Parathyroid adenoma (tissue), 2 donors: ENCODE measurements around the gene MOB1B.

Source experiments
- H2AFZ ChIP-seq: fragments of 300-600 bp; sonication (generic); one replicate; pipeline ENCODE4 v1.7.0; 2017; ENCODE audit warnings: antibody characterized with exemption, mild to moderate bottlenecking
- H3K27ac ChIP-seq: fragments of 300-600 bp; sonication (generic); one replicate; pipeline ENCODE4 v1.7.0; 2017
- H3K27me3 ChIP-seq: fragments of 300-600 bp; sonication (generic); one replicate; pipeline ENCODE4 v1.7.0; 2017; ENCODE audit warnings: low read length; ENCODE audit not compliant: control insufficient read depth, insufficient read depth
- H3K36me3 ChIP-seq: fragments of 300-600 bp; sonication (generic); one replicate; pipeline ENCODE4 v1.7.0; 2017; ENCODE audit warnings: low read length; ENCODE audit not compliant: control insufficient read depth, insufficient read depth
- H3K4me1 ChIP-seq: fragments of 300-600 bp; sonication (generic); one replicate; pipeline ENCODE4 v1.7.0; 2017; ENCODE audit warnings: control low read depth
- H3K4me2 ChIP-seq: fragments of 300-600 bp; sonication (generic); one replicate; pipeline ENCODE4 v1.7.0; 2017; ENCODE audit warnings: low read length
- H3K4me3 ChIP-seq: fragments of 300-600 bp; sonication (generic); one replicate; pipeline ENCODE4 v1.7.0; 2017; ENCODE audit warnings: low read depth, low read length
- H3K79me2 ChIP-seq: fragments of 300-600 bp; sonication (generic); one replicate; pipeline ENCODE4 v1.7.0; 2017; ENCODE audit warnings: control low read depth
- H3K9ac ChIP-seq: fragments of 300-600 bp; sonication (generic); one replicate; pipeline ENCODE4 v1.7.0; 2017; ENCODE audit warnings: mild to moderate bottlenecking
- H3K9me3 ChIP-seq: fragments of 300-600 bp; sonication (generic); one replicate; pipeline ENCODE4 v1.7.0; 2017; ENCODE audit warnings: low read length; ENCODE audit not compliant: control insufficient read depth
- TF ChIP-seq, protein P1 (sequence below): fragments of 300-600 bp; sonication (generic); IDR thresholded peaks from one replicate; pipeline ENCODE4 v1.7.0; 2017; ENCODE audit warnings: antibody characterized with exemption, mild to moderate bottlenecking
- donor health status: primary hyperparathyroidism.

The MOB1B gene

DNA sequence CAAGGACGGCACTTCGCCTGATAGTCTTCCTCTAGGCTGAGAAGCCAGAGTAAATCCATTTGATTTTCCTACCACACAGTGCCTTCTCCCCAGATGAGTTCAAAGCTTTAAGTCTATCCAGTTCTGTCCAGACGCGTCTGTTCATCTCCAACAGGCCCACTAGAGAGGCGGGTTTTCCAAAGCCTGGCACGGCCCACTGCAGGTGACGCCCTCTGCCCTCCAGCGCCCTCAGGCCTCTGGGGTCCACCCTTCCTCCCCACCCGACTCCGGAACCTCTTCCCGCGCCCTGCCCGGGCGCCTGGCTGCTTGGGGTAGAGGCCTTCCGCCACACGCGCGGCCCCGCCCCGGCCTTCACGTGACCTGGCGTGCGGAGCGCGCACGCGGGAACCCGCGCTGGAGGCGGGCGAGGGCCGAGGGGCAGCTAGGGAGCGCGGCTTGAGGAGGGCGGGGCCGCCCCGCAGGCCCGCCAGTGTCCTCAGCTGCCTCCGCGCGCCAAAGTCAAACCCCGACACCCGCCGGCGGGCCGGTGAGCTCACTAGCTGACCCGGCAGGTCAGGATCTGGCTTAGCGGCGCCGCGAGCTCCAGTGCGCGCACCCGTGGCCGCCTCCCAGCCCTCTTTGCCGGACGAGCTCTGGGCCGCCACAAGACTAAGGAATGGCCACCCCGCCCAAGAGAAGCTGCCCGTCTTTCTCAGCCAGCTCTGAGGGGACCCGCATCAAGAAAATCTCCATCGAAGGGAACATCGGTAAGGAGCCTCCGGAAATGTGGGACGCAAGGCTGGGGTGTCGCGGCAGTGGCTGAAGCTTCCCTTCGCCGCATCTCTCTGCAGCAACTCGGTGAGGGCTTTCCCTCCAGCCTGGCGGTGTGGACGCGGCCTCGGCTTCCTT lies 91.3 kb downstream of the MOB1B start, which contains the start of gene DCK:
TSS of gene DCK (plus strand) at position 469 of the 888 bp plus-strand sequence. CDS start at position 656, 187 bp downstream.
- Histone ChIP-seq H3K79me2 (no peaks in the 10 kb centered on the region), H3K4me3 (peak within 1 kb of the TSS; percentile 82), H3K27ac (peak within 1 kb of the TSS; percentile 71), H3K27me3 (no peaks in the 10 kb centered on the region), H3K9me3 (no peaks in the 10 kb centered on the region), H3K4me2 (peak within 1 kb of the TSS; percentile 68), H2AFZ (peak within 1 kb of the TSS; percentile 92), H3K36me3 (no peaks in the 10 kb centered on the region), H3K4me1 (no peaks in the 10 kb centered on the region), H3K9ac (peak within 1 kb of the TSS; percentile 23)
- TF ChIP-seq, protein P1, sequence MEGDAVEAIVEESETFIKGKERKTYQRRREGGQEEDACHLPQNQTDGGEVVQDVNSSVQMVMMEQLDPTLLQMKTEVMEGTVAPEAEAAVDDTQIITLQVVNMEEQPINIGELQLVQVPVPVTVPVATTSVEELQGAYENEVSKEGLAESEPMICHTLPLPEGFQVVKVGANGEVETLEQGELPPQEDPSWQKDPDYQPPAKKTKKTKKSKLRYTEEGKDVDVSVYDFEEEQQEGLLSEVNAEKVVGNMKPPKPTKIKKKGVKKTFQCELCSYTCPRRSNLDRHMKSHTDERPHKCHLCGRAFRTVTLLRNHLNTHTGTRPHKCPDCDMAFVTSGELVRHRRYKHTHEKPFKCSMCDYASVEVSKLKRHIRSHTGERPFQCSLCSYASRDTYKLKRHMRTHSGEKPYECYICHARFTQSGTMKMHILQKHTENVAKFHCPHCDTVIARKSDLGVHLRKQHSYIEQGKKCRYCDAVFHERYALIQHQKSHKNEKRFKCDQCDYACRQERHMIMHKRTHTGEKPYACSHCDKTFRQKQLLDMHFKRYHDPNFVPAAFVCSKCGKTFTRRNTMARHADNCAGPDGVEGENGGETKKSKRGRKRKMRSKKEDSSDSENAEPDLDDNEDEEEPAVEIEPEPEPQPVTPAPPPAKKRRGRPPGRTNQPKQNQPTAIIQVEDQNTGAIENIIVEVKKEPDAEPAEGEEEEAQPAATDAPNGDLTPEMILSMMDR = no peak

- peak overlapping the region; percentile 82 for H3K4me3 ChIP-seq
- H3K4me2 ChIP-seq = peak overlapping the region; percentile 68
- H3K9me3 ChIP-seq = no peaks in the 10 kb centered on the region
- H3K9ac ChIP-seq = no peak overlapping the region
- H3K36me3 ChIP-seq = no peaks in the 10 kb centered on the region
- H3K79me2 ChIP-seq = no peaks in the 10 kb centered on the region
- peak overlapping the region; percentile 71 for H3K27ac ChIP-seq
- TF ChIP-seq, protein P1 = no peak
- no peaks in the 10 kb centered on the region for H3K4me1 ChIP-seq
- H2AFZ ChIP-seq = peak overlapping the region; percentile 92
- no peaks in the 10 kb centered on the region for H3K27me3 ChIP-seq
Measured at GRCh38 chr4:70994069-70994366, 91.8 kb downstream of the MOB1B start.

DNA sequence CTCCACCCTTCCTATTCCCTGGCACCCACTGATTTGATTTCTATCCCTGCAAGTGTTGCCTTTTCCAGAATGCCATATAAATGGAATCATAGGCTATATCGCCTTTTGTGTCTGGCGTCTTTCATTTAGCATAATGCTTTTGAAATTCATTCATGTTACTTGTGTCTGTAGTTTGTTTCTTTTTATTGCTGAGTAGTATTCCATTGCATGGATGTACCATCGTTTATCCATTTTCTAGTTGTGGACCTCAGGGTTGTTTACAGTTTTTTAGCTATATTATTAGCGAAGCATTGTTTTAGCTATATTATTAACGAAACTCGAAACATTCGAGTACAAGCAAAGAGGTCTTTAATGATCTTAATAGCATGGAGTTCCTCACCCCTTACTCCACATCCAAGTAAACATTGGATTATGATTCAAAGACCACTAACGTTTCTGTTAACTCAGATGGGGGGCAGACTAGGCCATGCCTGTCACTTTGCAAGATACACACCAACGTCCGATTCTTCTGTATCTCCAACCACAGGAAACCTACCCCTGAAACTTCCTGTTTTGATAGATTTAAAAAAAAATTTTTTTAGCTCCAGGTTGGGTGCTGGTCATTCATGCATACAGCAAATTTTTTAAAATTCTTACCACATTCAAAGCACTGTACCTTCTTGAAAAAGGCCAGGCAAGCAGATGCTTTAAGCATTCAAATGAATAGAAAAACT lies 92.4 kb downstream of the MOB1B start:
- H3K27ac ChIP-seq = no peak overlapping the region
- H2AFZ ChIP-seq = peak overlapping the region; percentile 92
- H3K79me2 ChIP-seq = no peaks in the 10 kb centered on the region
- H3K27me3 ChIP-seq = no peaks in the 10 kb centered on the region
- H3K9ac ChIP-seq = no peak overlapping the region
- peak overlapping the region; percentile 68 for H3K4me2 ChIP-seq
- no peaks in the 10 kb centered on the region for H3K36me3 ChIP-seq
- H3K4me1 ChIP-seq = no peaks in the 10 kb centered on the region
- peak overlapping the region; percentile 82 for H3K4me3 ChIP-seq
- TF ChIP-seq, protein P1 = no peak
- H3K9me3 ChIP-seq = no peaks in the 10 kb centered on the region

- Histone ChIP-seq H3K79me2 (no peaks in the 10 kb centered on the region), H3K9ac (no peak overlapping the region), H3K27me3 (no peaks in the 10 kb centered on the region), H3K36me3 (no peaks in the 10 kb centered on the region), H3K4me2 (no peak overlapping the region), H3K27ac (no peak overlapping the region), H3K9me3 (no peaks in the 10 kb centered on the region), H3K4me3 (no peak overlapping the region), H2AFZ (no peak overlapping the region), H3K4me1 (no peaks in the 10 kb centered on the region)
- TF ChIP-seq, protein P1 = no peak
Measured at GRCh38 chr4:70996018-70996360, 93.8 kb downstream of the MOB1B start.
